ENCODE results near the gene ZNF385C.
A peak's percentile ranks its signal among the peaks of the same experiment; 100 is the strongest.

Gene ZNF385C

GRCh38 chr17:42077755-42078154 lies 20.5 kb downstream of the ZNF385C start:
- DNase-seq (ENCODE audit: low spot score) = no peak

- no peak for DNase-seq (ENCODE audit: low spot score)
Measured at GRCh38 chr17:42076797-42077559, 21.3 kb downstream of the ZNF385C start.

- DNase-seq (ENCODE audit: low spot score) = no peak
Measured at GRCh38 chr17:42075789-42076188, 22.5 kb downstream of the ZNF385C start.

GRCh38 chr17:42072323-42073187 lies 25.7 kb downstream of the ZNF385C start:
- no peak for DNase-seq (ENCODE audit: low spot score)

- no peak for DNase-seq (ENCODE audit: low spot score)
Measured at GRCh38 chr17:42071810-42072209, 26.5 kb downstream of the ZNF385C start.

GRCh38 chr17:42068979-42069378 lies 29.3 kb downstream of the ZNF385C start:
- no peak for DNase-seq (ENCODE audit: low spot score)

GRCh38 chr17:42067371-42068091 lies 30.7 kb downstream of the ZNF385C start:
- peak; percentile 63 for DNase-seq (ENCODE audit: low spot score)

- no peak for DNase-seq (ENCODE audit: low spot score)
Measured at GRCh38 chr17:42065201-42065600, 33.1 kb downstream of the ZNF385C start.

GRCh38 chr17:42062681-42063080 lies 35.6 kb downstream of the ZNF385C start:
- DNase-seq (ENCODE audit: low spot score) = no peak

- no peak for DNase-seq (ENCODE audit: low spot score)
Measured at GRCh38 chr17:42061646-42062487, 36.4 kb downstream of the ZNF385C start.

GRCh38 chr17:42060231-42060630 lies 38.0 kb downstream of the ZNF385C start:
- DNase-seq (ENCODE audit: low spot score) = no peak

- DNase-seq (ENCODE audit: low spot score) = no peak
Measured at GRCh38 chr17:42059815-42060214, 38.5 kb downstream of the ZNF385C start.

GRCh38 chr17:42058063-42058462 lies 40.2 kb downstream of the ZNF385C start:
- no peak for DNase-seq (ENCODE audit: low spot score)

GRCh38 chr17:42056635-42057034 lies 41.6 kb downstream of the ZNF385C start:
- DNase-seq (ENCODE audit: low spot score) = no peak

GRCh38 chr17:42055496-42055895 lies 42.8 kb downstream of the ZNF385C start:
- DNase-seq (ENCODE audit: low spot score) = no peak

- DNase-seq (ENCODE audit: low spot score) = no peak
Measured at GRCh38 chr17:42055027-42055426, 43.2 kb downstream of the ZNF385C start.

- DNase-seq (ENCODE audit: low spot score) = no peak
Measured at GRCh38 chr17:42053731-42054500, 44.4 kb downstream of the ZNF385C start.

GRCh38 chr17:42052346-42052877 lies 45.9 kb downstream of the ZNF385C start:
- DNase-seq (ENCODE audit: low spot score) = no peak

GRCh38 chr17:42051645-42052044 lies 46.6 kb downstream of the ZNF385C start:
- DNase-seq (ENCODE audit: low spot score) = no peak

- no peak for DNase-seq (ENCODE audit: low spot score)
Measured at GRCh38 chr17:42051013-42051400, 47.3 kb downstream of the ZNF385C start.

Measured in hepatic stellate cell (primary cell).